ES-I3 (cell line): ENCODE data around the gene CPNE7.

Experiments
- H3K36me3 ChIP-seq: 2 replicates; pipeline ENCODE4 v1.6.1; 2013; ENCODE audit warnings: mild to moderate bottlenecking, low read length, control low read depth, moderate library complexity; ENCODE audit not compliant: insufficient read depth
- H3K4me1 ChIP-seq: 2 replicates; pipeline ENCODE4 v1.6.1; 2013; ENCODE audit warnings: mild to moderate bottlenecking, control low read depth, low read length; ENCODE audit not compliant: insufficient read depth
- H3K9ac ChIP-seq: 2 replicates; pipeline ENCODE4 v1.6.1; 2013; ENCODE audit warnings: low read depth, mild to moderate bottlenecking, low read length, moderate library complexity
- H3K9me3 ChIP-seq: 2 replicates; pipeline ENCODE4 v1.6.1; 2013; ENCODE audit warnings: mild to moderate bottlenecking, low read length, moderate library complexity; ENCODE audit not compliant: control insufficient read depth, insufficient read depth

CPNE7 gene

DNA sequence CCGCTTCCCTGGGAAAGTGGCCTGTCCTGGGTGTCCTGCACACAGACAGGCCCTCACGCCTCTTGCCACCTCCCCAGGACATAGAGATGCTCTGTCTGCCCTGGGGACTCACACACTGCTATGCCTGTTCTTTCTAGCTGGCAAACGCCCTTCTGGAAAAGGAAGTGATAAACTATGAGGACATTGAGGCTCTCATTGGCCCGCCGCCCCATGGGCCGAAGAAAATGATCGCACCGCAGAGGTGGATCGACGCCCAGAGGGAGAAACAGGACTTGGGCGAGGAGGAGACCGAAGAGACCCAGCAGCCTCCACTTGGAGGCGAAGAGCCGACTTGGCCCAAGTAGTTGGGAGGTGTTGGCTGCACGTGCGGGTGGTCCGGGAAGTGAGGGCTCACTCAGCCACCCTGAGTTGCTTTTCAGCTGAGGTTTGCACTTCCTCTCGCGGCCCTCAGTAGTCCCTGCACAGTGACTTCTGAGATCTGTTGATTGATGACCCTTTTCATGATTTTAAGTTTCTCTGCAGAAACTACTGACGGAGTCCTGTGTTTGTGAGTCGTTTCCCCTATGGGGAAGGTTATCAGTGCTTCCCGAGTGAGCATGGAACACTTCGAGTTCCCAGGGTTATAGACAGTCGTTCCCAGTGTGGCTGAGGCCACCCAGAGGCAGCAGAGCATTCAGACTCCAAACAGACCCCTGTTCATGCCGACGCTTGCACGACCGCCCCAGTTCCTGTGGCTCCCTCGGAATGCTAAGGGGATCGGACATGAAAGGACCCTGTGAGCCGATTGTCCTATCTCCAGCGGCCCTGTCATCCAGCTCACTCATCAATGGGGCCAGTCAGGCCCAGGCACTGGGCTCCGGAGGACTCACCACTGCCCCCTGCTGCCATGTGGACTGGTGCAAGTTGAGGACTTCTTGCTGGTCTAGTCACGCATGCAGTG lies 18.5 kb upstream of the CPNE7 start:
- H3K9me3 ChIP-seq = no peaks in the 10 kb centered on the region
- no peak overlapping the region for H3K9ac ChIP-seq
- H3K36me3 ChIP-seq = peaks cover 20% of the 10 kb centered on the region
- 0 out of 2 replicates have a peak, but pooled peaks cover 1% of the 10 kb centered on the region for H3K4me1 ChIP-seq

DNA sequence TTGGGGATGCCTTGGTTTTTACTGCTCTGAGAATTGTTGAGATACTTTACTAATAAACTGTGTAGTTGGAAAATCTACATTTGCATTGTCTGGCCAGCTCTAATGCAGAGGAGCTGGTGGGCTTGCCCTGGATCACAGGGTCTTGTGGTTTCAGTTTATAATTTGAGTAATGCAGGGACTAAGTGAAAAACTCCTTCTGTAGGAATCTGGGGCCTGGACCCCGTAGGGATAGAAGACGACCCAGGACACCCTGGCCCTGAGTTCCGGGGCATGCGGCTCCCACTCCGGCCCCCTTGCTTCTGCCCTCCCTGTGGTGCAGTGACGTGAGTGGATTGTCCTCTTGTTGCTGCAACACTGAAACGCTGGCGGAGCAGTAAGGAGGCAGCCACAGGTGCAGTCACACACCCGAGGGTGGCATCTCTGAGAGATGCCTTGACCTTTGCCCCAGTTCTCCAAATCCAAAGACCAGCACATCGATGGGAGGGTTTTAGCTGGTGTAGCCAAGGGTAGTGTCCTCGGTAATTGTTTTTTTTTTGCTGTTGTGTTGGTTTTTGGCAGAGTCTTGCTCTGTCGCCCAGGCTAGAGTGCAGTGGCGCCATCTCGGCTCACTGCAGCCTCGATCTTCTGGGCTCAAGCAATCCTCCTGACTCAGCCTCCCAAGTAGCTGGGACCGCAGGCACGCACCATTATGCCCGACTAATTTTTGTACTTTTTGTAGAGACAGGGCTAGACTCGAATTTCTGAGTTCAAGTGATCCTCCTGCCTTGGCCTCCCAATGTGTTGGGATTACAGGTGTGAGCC lies 17.7 kb upstream of the CPNE7 start:
- Histone ChIP-seq H3K36me3 (peaks cover 27% of the 10 kb centered on the region), H3K4me1 (0 out of 2 replicates have a peak, but pooled peaks cover 8% of the 10 kb centered on the region), H3K9me3 (no peaks in the 10 kb centered on the region), H3K9ac (no peak overlapping the region)

DNA sequence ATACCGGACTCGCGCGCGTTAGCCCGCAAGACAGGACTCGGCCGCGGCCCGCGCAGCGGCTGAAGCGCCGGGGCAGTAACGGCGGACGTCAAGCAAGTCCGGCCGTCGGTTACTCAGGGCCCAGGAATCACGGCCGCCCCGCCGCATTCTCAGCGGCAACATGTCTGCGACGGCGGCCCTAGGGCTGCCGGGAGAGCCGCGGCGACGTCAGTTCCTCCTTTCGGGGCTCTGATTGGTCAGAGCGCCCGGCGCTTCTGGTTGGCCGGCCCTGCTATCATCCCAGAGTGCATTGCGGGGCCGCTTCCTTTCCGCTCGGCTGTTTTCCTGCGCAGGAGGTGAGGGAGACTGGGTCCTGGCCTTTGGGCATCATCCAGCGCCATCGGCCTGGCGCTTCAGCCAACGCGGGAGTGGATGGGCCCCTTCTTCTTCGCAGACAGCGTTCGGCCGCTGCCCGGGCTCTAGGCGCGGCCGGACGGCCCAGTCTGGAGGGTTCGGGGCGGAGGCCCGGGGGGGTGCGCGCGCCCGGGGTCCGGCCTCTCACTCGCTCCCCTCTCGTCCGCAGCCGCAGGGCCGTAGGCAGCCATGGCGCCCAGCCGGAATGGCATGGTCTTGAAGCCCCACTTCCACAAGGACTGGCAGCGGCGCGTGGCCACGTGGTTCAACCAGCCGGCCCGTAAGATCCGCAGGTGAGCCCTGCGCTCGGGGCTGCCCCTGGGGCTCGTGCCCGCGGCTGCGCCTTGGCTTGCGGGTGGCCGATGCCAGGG lies 15.0 kb upstream of the CPNE7 start, which contains the start of gene RPL13:
RPL13 (plus strand) TSS at position 305 of the 764 bp plus-strand sequence; CDS start at position 583, 278 bp downstream.
- no peaks in the 10 kb centered on the region for H3K9me3 ChIP-seq
- H3K36me3 ChIP-seq = peaks cover 32% of the 10 kb centered on the region
- peak within 1 kb of the TSS; percentile 81 for H3K9ac ChIP-seq
- H3K4me1 ChIP-seq = peaks cover 15% of the 10 kb centered on the region; the same call in 1 of the 2 replicates

DNA sequence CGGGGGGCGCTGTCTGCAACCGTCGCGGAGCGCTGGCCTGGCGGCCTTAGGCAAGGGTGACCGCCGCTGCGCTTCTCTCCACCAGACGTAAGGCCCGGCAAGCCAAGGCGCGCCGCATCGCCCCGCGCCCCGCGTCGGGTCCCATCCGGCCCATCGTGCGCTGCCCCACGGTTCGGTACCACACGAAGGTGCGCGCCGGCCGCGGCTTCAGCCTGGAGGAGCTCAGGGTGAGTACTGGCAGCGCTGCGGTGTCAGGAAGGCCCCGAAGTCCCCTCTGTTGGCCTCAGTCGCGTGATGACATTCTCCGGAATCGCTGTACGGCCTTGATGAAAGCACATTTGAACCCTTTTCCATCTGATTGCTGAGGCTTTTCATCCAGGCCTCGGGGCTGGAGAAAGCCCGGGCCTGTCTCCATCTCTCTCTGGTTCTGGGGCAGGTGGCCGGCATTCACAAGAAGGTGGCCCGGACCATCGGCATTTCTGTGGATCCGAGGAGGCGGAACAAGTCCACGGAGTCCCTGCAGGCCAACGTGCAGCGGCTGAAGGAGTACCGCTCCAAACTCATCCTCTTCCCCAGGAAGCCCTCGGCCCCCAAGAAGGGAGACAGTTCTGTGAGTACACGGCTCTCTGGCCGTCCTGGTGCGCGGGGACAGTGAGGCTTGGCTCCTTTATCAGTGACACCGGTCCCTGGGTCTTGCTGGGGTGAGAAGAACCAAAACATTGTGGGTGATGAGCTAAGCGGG lies 14.2 kb upstream of the CPNE7 start:
- Histone ChIP-seq H3K9ac (peak overlapping the region; percentile 81), H3K4me1 (peaks cover 15% of the 10 kb centered on the region; the same call in 1 of the 2 replicates), H3K9me3 (no peaks in the 10 kb centered on the region), H3K36me3 (peaks cover 26% of the 10 kb centered on the region)

DNA sequence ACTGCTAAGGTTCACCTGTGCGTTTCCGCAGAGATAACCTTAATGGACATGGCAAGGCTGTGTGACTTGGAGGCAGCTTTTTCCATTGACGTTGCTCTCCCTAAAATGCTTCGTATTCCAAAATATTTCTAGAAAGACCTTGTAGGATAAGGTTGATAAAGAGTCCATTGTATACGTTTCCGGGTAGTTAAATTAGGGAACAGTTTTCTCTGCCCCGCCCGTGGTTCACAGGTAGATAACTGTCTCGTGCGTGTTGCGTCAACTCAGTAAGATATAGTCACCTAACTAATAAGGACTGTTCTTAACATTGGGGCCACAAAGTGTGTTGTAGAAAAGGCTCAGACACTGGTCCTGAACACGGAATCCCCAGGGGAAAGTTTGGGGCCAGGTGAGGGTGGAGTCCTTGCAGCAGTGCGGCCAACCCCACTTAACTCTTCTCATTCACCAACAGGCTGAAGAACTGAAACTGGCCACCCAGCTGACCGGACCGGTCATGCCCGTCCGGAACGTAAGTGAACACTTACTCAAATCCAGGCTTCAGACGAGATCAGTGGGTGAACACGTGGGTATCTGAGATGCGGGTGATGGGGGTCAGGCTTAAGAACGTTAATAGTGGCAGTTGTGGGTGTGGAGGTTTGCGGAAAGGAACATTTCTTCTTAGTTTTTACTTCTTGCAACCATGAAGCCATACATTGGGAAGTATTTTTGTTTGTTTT lies 13.5 kb upstream of the CPNE7 start:
- Histone ChIP-seq H3K9ac (peak overlapping the region; percentile 81), H3K36me3 (peaks cover 26% of the 10 kb centered on the region), H3K9me3 (no peaks in the 10 kb centered on the region), H3K4me1 (peaks cover 15% of the 10 kb centered on the region; the same call in 1 of the 2 replicates)

DNA sequence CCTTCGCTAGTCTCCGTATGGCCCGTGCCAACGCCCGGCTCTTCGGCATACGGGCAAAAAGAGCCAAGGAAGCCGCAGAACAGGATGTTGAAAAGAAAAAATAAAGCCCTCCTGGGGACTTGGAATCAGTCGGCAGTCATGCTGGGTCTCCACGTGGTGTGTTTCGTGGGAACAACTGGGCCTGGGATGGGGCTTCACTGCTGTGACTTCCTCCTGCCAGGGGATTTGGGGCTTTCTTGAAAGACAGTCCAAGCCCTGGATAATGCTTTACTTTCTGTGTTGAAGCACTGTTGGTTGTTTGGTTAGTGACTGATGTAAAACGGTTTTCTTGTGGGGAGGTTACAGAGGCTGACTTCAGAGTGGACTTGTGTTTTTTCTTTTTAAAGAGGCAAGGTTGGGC lies 12.6 kb upstream of the CPNE7 start:
- no peaks in the 10 kb centered on the region for H3K9me3 ChIP-seq
- peaks cover 15% of the 10 kb centered on the region; the same call in 1 of the 2 replicates for H3K4me1 ChIP-seq
- peaks cover 26% of the 10 kb centered on the region for H3K36me3 ChIP-seq
- no peak overlapping the region for H3K9ac ChIP-seq

DNA sequence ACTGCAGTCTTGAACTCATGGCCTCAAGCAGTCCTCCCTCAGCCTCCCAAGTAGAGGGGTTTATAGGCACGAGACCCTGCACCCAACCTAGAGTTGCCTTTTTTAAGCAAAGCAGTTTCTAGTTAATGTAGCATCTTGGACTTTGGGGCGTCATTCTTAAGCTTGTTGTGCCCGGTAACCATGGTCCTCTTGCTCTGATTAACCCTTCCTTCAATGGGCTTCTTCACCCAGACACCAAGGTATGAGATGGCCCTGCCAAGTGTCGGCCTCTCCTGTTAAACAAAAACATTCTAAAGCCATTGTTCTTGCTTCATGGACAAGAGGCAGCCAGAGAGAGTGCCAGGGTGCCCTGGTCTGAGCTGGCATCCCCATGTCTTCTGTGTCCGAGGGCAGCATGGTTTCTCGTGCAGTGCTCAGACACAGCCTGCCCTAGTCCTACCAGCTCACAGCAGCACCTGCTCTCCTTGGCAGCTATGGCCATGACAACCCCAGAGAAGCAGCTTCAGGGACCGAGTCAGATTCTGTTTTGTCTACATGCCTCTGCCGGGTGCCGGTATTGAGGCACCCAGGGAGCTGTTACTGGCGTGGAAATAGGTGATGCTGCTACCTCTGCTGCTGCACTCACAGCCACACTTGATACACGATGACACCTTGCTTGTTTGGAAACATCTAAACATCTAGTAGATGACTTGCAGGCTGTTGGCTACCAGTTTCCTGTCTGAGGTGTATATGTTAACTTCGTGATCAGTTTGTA lies 11.7 kb upstream of the CPNE7 start:
- Histone ChIP-seq H3K9me3 (no peaks in the 10 kb centered on the region), H3K36me3 (peaks cover 26% of the 10 kb centered on the region), H3K4me1 (peaks cover 15% of the 10 kb centered on the region; the same call in 1 of the 2 replicates), H3K9ac (no peak overlapping the region)

DNA sequence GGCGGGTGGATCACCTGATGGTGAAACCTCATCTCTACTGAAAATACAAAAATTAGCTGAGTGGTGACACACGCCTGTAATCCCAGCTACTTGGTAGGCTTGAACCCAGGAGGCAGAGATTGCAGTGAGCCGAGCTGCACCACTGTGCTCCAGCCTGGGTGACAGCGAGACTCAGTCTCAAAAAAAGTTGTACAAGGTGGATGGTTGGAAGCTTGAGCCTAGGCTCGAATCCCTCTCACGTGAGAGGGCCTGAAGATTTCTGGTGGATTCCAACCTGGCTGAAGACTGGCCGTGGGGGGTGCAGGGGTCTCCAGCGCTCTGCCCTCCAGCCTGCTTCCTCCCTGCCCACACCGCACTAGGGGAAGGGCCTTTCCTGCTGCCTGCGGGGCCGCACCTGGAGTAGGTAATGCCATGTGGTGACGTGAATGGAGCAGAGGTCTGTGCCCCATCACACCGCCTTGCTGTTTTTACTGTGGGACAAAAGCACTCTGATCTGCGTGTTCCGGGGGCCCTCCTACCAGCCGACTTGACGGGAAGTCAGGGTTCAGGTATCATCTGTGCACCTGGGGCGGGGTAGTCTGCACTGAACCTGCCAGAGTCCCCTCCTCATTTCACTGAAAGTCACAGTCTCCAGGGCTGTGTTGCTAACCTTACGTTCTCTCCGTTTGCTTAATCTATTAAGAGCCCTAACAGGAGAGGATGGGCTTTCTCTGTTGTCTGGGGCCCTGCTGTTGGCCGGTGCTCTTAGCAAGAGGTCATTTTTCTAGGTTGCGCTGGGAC lies 10.9 kb upstream of the CPNE7 start:
- Histone ChIP-seq H3K9me3 (no peaks in the 10 kb centered on the region), H3K36me3 (peaks cover 26% of the 10 kb centered on the region), H3K4me1 (peaks cover 15% of the 10 kb centered on the region; the same call in 1 of the 2 replicates), H3K9ac (peak overlapping the region; percentile 50; the same call in 1 of the 2 replicates)

DNA sequence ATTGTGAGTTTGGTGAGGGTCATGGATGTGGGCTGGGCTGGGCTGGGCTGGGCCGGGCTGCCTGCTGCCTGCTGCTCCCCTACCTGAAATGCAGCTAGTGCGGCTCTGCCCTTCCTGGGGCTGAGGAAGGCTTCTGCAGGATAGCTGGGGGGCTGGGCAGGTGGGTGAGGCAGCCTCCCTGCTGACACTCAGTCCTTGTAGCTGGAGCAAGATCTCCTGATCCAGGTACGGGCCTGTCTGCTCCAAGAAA lies 10.4 kb upstream of the CPNE7 start:
- Histone ChIP-seq H3K36me3 (peaks cover 26% of the 10 kb centered on the region), H3K4me1 (peaks cover 15% of the 10 kb centered on the region; the same call in 1 of the 2 replicates), H3K9ac (peak overlapping the region; percentile 50), H3K9me3 (no peaks in the 10 kb centered on the region)

DNA sequence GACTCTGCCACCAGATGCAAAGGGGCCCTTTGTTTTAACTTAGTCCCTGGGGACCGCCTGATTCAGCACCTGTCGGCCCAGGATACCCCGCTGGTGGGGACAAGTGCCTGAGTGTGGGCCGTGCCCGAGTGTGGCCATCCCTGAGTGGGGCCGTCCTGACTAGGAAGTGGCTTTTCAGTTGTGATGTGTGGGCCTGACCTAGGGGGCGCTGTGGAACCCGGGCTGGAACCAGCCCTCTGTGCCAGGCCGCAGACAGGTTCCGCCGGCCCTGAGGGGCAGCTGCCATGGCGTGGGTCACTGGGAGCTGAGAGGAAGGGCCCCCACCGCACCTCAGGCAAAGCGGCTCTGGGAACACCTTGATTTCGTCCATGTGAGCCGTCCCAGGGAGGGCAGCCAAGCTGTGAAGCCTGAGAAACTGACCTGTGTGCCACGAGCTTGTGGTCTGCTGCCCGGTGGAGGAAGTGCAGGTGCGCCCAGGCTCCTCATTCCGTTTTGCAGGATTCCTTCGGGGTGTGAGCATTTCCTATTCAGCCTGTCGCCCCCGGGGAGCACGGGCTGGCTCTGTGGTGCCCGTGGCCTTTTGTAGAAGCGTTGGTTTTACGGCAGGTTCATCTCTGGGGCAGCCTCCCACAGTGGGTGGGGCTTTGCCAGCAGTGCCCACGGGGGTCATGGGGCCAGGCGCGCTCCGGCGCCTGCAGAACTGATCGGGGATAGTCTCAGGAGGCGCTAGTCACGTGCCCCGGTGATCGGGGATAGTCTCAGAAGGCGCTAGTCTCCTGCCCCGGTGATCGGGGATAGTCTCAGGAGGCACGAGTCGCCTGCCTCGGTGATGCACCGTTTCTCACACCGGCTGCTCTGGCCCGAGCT lies 9.8 kb upstream of the CPNE7 start:
- Histone ChIP-seq H3K9ac (peak overlapping the region; percentile 50), H3K36me3 (peaks cover 26% of the 10 kb centered on the region), H3K9me3 (no peaks in the 10 kb centered on the region), H3K4me1 (peaks cover 15% of the 10 kb centered on the region; the same call in 1 of the 2 replicates)
